Liver (tissue), 9 donors: ENCODE results near the gene SERBP1. TPM values are rescaled to one million over a fixed set of nuclear protein-coding genes. Genes with fewer than 3 reads are reported as not detected.

Experiments used
- DNase-seq: peaks from one replicate; pipeline ENCODE4 v3.0.0-alpha.2; 2017; ENCODE audit warnings: low spot score
- H3K27ac ChIP-seq, 2 donors: one replicate each; pipeline ENCODE4 v1.7.0; 2013; ENCODE audit warnings: inconsistent platforms in 2 of 2, low read length in 2 of 2, control low read depth in 1 of 2, low read depth in 1 of 2, mild to moderate bottlenecking in 1 of 2
- H3K27me3 ChIP-seq, 4 donors: one replicate each; pipeline versions ENCODE4 v1.6.1 to v1.7.0; 2013; ENCODE audit warnings: low read length in 3 of 4, inconsistent platforms in 1 of 4, mild to moderate bottlenecking in 1 of 4, moderate library complexity in 1 of 4; ENCODE audit not compliant: control insufficient read depth in 4 of 4, insufficient read depth in 4 of 4
- H3K36me3 ChIP-seq, 4 donors: one replicate each; pipeline versions ENCODE4 v1.6.1 to v1.7.0; 2013; ENCODE audit warnings: low read length in 3 of 4, mild to moderate bottlenecking in 3 of 4, low read depth in 1 of 4, moderate library complexity in 1 of 4; ENCODE audit not compliant: control insufficient read depth in 4 of 4, insufficient read depth in 3 of 4
- H3K4me1 ChIP-seq, 4 donors: one replicate each; pipeline versions ENCODE4 v1.6.1 to v1.7.0; 2013; ENCODE audit warnings: low read length in 3 of 4, mild to moderate bottlenecking in 3 of 4, moderate library complexity in 1 of 4; ENCODE audit not compliant: control insufficient read depth in 4 of 4, insufficient read depth in 4 of 4
- H3K4me3 ChIP-seq, 3 donors: one replicate each; pipeline versions ENCODE4 v1.6.1 to v1.7.0; 2013; ENCODE audit warnings: low read length in 3 of 3, control low read depth in 1 of 3, low read depth in 1 of 3, mild to moderate bottlenecking in 1 of 3
- H3K9ac ChIP-seq, 2 donors: one replicate each; pipeline ENCODE4 v1.7.0; 2013; ENCODE audit warnings: low read length in 2 of 2, mild to moderate bottlenecking in 2 of 2, moderate library complexity in 2 of 2, control low read depth in 1 of 2, low read depth in 1 of 2
- H3K9me3 ChIP-seq, 4 donors: one replicate each; pipeline versions ENCODE4 v1.6.1 to v1.7.0; 2013; ENCODE audit warnings: low read length in 3 of 4; ENCODE audit not compliant: control insufficient read depth in 4 of 4
- ATF3 ChIP-seq: IDR thresholded peaks from 2 replicates; pipeline ENCODE4 v1.6.1; 2016; ENCODE audit warnings: antibody characterized with exemption
- CTCF ChIP-seq: fragments of 150-350 bp; IDR thresholded peaks from 2 replicates; pipeline ENCODE4 v1.5.1; 2017; ENCODE audit warnings: improper control_type of control experiment, low read depth, low read length; ENCODE audit not compliant: missing input control
- FOXA1 ChIP-seq: IDR thresholded peaks from 2 replicates; pipeline ENCODE4 v1.6.1; 2016; ENCODE audit warnings: antibody characterized with exemption
- FOXA2 ChIP-seq: IDR thresholded peaks from 2 replicates; pipeline ENCODE4 v1.6.1; 2016; ENCODE audit warnings: antibody characterized with exemption
- GABPA ChIP-seq, 2 donors: IDR thresholded peaks in 1 of 2; conservative IDR thresholded peaks in 1 of 2; 2 replicates each; pipeline ENCODE4 v1.6.1; 2016; ENCODE audit warnings: antibody characterized with exemption in 2 of 2, mild to moderate bottlenecking in 1 of 2, moderate library complexity in 1 of 2
- HNF4G ChIP-seq: IDR thresholded peaks from 2 replicates; pipeline ENCODE4 v1.6.1; 2016; ENCODE audit warnings: antibody characterized with exemption
- JUND ChIP-seq, 2 donors: IDR thresholded peaks; 2 replicates each; pipeline ENCODE4 v1.6.1; 2016; ENCODE audit warnings: antibody characterized with exemption in 2 of 2
- MAX ChIP-seq: IDR thresholded peaks from 2 replicates; pipeline ENCODE4 v1.6.1; 2016; ENCODE audit warnings: antibody characterized with exemption
- NR2F2 ChIP-seq: IDR thresholded peaks from 2 replicates; pipeline ENCODE4 v1.6.1; 2016; ENCODE audit warnings: antibody characterized with exemption
- REST ChIP-seq: IDR thresholded peaks from 2 replicates; pipeline ENCODE4 v1.6.1; 2016; ENCODE audit warnings: antibody characterized with exemption, mild to moderate bottlenecking
- RXRA ChIP-seq, 2 donors: IDR thresholded peaks; 2 replicates each; pipeline ENCODE4 v1.6.1; 2017 to 2018; ENCODE audit warnings: antibody characterized with exemption in 2 of 2, mild to moderate bottlenecking in 1 of 2
- SP1 ChIP-seq: IDR thresholded peaks from 2 replicates; pipeline ENCODE4 v1.6.1; 2018; ENCODE audit warnings: antibody characterized with exemption, mild to moderate bottlenecking
- TAF1 ChIP-seq: conservative IDR thresholded peaks from 2 replicates; pipeline ENCODE4 v1.6.1; 2016; ENCODE audit warnings: antibody characterized with exemption, mild to moderate bottlenecking
- YY1 ChIP-seq: IDR thresholded peaks from 2 replicates; pipeline ENCODE4 v1.6.1; 2016; ENCODE audit warnings: antibody characterized with exemption, mild to moderate bottlenecking
- ZBTB33 ChIP-seq: IDR thresholded peaks from 2 replicates; pipeline ENCODE4 v1.6.1; 2016; ENCODE audit warnings: antibody characterized with exemption
- WGBS: extraction: QIAGEN DNeasy Blood & Tissue Kit; methylation state at CpG from one replicate; pipeline ENCODE4 v1.1.7; 2013; 5-methylcytosine and 5-hydroxymethylcytosine counted together
- polyA plus RNA-seq, 2 donors: library from polyadenylated mRNA; stranded (reverse) in 1 of 2; unstranded in 1 of 2; fragments of 200-250 nt in 1 of 2; fragments of >200 nt in 1 of 2; fragmentation: Nextera tagmentation in 1 of 2; extraction: Ambion mirVana in 1 of 2; gene quantifications; one replicate each; pipeline versions ENCODE4 v1.2.1 to v1.2.3, GENCODE V29; 2013 to 2015
- total RNA-seq, 2 donors: library from RNA; depleted of rRNA; stranded (reverse); fragments of >200 nt; gene quantifications; one replicate each; pipeline ENCODE4 v1.2.3, GENCODE V29; 2014
- donor health status: healthy.
- donor health status: healthy.
- donor health status: healthy.
- donor health status: healthy.
- donor health status: healthy.

The SERBP1 gene
- total and polyA plus RNA-seq, 4 donors, result 66.6 to 140 (median 117) TPM

- no peak overlapping the region for H3K9ac ChIP-seq
- 86% methylated on average over 4 of the region's 4 CpGs for WGBS
- no peak for DNase-seq
- H3K4me1 ChIP-seq, result peaks cover 0 to 4% (median 2%) of the 10 kb centered on the region in 4 donors
- H3K36me3 ChIP-seq, result no peaks in the 10 kb centered on the region
- H3K4me3 ChIP-seq, result no peak overlapping the region
- no peaks in the 10 kb centered on the region for H3K27me3 ChIP-seq
- TF ChIP-seq CTCF, result no peak
- TF ChIP-seq FOXA1, result no peak
- no peak for TF ChIP-seq MAX
- TF ChIP-seq RXRA (IDR thresholded peaks at IDR 0.05), result no peak
- no peak for TF ChIP-seq JUND (IDR thresholded peaks at IDR 0.05)
- TF ChIP-seq HNF4G, result no peak
- TF ChIP-seq FOXA2, result no peak
- TF ChIP-seq TAF1, result no peak
- no peak for TF ChIP-seq YY1
- no peak for TF ChIP-seq ATF3
- TF ChIP-seq NR2F2, result no peak
- no peaks in the 10 kb centered on the region for H3K9me3 ChIP-seq
- no peak overlapping the region for H3K27ac ChIP-seq
These were observed 6.4 kb upstream of the SERBP1 start for GRCh38 chr1:67436511-67437055.

- H3K27me3 ChIP-seq, result no peaks in the 10 kb centered on the region
- TF ChIP-seq YY1, result no peak
- no peak for TF ChIP-seq GABPA (IDR thresholded peaks at IDR 0.05 in 1 of 2, conservative IDR thresholded peaks at IDR 0.05 in 1 of 2)
- TF ChIP-seq FOXA2, result no peak
- no peak for TF ChIP-seq ZBTB33
- TF ChIP-seq REST, result no peak
- no peak for TF ChIP-seq SP1
- TF ChIP-seq CTCF, result no peak
- no peak overlapping the region for H3K9ac ChIP-seq
- no peaks in the 10 kb centered on the region for H3K9me3 ChIP-seq
- no peaks in the 10 kb centered on the region for H3K36me3 ChIP-seq
- H3K27ac ChIP-seq, result no peak overlapping the region
- 70% methylated on average over 2 of the region's 2 CpGs for WGBS
- H3K4me3 ChIP-seq, result no peak overlapping the region
- peaks cover 0 to 9% (median 0%) of the 10 kb centered on the region in 4 donors for H3K4me1 ChIP-seq
- no peak for DNase-seq
These were observed 4.3 kb upstream of the SERBP1 start for GRCh38 chr1:67434491-67434890.
